GM21737 (cell line): Measurements from ENCODE around the gene FGF22.
"Not testable (repeated sequence)": the region's sequence is repeated elsewhere in the genome, so short reads cannot be mapped to it uniquely, and the experiment has no call there.

Source experiments
- ATAC-seq: cut with Tn5 transposase; IDR thresholded peaks from one replicate; pipeline ENCODE4 v1.9.1; 2021; ENCODE audit warnings: mild to moderate bottlenecking, moderate library complexity; ENCODE audit not compliant: unreplicated experiment

FGF22 gene

GRCh38 chr19:657611-658010 is 17.9 kb downstream of the FGF22 start:
- ATAC-seq, result no peak

DNA sequence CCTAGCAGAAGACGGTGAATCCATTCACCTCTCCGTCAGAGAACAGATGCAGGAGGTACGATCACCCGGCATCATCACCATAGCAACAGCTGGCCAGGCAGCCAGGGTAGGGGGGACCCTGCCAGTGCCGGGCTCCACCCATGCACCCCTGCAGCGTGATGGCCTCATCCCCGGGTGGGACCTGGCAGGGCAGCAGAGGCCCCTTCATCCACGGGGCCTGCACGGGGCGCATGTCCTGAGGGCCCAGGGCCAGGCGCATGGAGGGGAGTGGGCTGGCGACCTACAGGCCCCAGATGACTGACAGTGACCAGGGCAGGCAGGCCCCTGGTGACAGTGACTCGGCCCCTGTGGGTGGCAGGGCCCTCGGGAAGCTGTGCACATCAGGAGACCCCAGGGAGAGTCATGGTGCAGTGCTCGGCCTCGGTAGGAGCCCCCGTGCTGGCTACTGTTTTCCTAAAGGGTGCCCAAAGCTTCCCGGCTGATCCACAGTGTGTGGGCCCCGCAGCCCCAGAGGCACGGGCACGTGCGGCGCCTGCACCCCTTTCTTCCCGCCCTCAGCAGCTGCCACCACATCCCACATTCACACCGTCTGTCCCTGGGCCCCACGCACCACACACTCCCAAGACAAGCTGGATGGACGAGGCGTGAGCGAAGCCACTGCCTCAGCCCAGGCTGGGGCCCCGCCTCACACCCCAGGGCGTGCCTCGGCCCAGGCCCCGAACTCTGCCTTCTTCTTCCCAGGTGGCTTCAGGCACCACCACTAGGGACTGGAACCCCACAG is 18.6 kb downstream of the FGF22 start:
- no peak for ATAC-seq

GRCh38 chr19:658916-659839 is 19.5 kb downstream of the FGF22 start:
- no peak for ATAC-seq

GRCh38 chr19:660793-661426 is 21.2 kb downstream of the FGF22 start:
- ATAC-seq, result no peak

DNA sequence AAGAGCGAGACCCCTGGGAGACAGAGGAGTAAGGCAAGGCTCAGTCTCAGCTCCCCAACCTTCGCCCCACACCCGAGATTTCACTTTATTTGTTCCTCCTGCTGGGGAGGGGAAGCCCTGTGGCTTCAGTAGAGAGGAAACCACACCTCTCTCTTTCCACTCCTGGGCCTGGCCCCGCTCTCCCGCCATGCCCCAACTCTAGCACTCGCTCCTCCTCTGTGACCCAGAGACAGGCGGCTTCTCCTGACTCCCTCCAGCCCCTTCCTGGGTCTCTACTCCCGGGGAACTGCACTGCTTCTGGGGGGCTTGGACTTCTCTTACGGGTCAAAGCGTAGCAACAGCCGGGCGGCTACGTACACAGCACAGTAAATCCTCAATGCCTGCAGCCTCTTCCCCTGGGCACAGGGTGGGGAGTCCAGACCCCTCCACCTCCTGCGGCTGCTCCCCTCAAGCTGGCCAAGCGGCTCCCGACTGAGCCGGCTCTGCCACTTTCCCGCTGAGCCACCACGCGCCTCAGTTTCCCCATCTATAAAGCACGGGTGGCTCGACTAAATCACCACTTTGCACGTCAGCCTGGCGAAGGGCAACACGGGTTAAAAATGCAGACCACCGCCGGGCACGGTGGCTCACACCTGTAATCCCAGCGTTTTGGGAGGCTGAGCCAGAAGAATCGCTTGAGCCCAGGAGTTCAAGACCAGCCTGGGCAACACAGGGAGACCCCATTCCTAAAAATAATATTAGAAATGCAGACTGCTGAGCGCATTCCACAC is 21.9 kb downstream of the FGF22 start:
- no peak for ATAC-seq

DNA sequence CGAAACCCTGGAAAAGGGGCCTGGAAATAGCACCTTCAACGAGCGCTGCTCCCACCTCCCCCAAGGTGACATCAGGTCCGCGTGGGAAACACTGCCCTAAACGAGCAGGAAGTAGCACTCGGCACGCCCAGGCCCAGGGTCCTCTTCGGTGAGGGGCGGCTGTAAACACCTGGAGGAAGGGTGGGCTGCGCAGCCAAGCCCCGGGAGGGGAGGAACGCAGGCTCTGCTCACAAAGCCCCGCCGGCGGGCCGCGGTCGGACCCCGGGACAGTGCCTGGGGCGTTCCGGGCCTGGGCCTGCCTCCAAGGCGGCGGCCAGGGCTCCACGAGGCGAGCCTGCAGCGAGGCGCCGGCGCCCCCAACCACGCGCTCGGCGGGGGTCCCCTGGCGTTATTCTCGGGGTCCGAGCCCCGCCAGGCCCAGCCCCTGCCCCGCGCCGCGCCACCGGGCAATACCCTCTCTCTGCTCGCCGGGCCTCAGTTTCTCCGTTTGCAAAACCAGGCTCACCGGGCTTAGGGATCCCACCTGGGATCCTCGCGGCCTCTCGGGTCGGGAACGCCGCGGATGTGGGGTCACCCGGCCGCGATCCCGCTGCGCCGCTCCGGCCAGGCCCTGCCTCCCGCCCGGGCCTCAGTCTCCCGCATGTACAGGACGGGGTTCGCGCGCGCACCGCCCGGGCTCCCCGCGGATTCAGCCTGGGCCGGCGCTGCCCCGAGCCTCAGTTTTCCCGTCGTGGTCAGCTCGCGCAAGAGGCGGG is 22.7 kb downstream of the FGF22 start:
- peak; percentile 19 for ATAC-seq

DNA sequence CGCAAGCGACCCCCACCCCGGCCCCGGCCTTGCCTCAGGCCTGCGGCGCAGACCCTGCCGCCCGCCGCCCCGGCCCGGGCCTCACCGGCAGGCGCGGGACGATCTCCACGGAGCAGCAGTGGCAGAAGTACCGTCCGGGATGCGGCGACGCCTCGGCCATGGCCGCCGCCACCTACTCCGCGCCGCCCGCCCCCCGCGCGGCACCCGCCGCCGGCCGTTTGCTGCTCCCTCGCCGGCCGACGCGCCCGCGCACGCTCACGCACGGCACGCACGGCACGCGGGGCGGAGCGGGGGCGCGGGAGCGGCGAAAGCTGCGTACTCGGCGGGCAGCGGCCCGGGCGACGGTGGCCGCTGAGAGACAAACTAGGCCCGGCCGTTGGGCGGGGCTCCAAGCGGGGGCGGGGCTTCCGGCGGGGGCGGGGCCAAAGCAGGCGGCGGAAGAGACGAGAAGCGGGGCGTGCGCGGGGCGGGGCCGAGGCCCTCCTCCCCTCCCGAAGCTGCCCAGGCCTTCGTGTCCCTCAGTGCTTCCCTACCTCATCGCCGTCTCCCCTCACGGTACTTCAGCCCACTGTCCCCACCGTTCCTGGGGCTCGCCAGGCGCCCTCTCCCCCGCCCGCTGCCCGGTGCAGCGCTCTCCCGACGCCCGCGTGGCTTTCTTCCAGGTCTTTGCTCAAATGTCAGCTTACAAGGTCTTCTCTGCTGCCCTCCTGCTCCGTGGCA is 23.4 kb downstream of the FGF22 start, which contains the start of gene RNF126:
RNF126 (minus strand) TSS at position 253 of the 720 bp plus-strand sequence; CDS start at position 160, 93 bp downstream.
- ATAC-seq, result peak; percentile 54

DNA sequence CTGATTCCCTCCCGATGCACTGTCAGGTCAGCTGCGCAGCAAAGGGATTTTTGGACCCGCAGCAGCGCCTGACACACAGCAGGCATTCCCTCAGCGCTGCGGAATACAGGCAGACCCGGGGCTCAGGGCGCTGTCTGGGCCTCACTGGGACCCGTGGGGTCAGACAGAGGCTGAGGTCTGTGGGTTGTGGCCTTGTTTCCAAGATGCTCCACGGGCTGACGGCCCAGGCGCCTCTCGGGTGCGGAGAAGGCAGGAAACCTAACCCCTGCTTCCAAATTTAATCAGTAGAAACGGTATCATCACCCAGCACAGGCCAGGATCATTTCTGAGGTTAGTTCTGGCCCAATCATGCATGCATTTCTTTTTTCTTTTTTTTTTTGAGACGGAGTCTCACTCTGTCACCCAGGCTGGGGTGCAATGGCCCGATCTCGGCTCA is 24.0 kb downstream of the FGF22 start:
- ATAC-seq, result no peak

GRCh38 chr19:664913-665443 is 25.3 kb downstream of the FGF22 start:
- no peak for ATAC-seq

DNA sequence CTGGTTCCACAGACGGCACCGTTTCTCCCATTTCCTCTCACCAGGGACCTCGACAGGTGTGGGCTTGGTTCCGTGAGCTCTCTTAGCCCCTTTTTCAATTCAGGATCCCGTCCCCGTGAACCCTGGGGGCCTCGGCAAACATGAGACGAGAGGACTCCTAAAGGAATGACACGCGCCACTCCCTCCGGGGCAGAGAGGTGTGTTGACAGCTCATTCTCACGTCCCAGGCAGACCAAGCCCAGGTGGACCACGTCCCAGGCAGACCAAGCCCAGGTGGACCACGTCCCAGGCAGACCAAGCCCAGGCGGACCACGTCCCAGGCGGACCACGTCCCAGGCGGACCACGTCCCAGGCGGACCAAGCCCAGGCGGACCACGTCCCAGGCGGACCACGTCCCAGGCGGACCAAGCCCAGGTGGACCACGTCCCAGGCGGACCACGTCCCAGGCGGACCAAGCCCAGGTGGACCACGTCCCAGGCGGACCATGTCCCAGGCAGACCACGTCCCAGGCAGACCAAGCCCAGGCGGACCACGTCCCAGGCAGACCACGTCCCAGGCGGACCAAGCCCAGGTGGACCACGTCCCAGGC is 27.4 kb downstream of the FGF22 start:
- ATAC-seq, result not testable (repeated sequence)

GRCh38 chr19:668675-669434 is 29.2 kb downstream of the FGF22 start:
- ATAC-seq, result not testable (repeated sequence)

DNA sequence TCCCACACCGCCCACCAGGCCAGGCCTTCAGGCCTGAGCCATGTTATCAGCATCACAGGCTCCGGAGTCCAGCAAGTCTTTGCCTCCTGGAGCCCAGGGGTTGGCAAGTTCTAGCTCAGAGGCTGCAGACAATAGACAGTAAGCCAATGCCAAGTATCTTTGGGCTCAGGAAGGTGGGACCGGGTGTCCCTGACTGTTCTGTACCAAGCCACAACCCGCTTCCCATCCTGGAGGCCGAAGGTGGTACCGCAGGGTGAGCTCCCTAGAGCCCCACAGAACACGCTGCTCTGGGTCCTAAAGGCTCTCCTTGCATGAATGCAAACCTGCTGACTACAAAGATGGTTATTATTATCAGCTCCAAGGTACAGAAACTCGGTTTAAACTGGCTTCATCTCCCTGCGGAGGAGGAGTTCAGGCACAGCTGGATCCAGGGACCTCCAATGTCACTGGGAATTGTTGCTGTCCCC is 31.0 kb downstream of the FGF22 start:
- no peak for ATAC-seq

- no peak for ATAC-seq
Measured at GRCh38 chr19:674282-675151, 34.8 kb downstream of the FGF22 start.

- no peak for ATAC-seq
Measured at GRCh38 chr19:676007-676338, 36.3 kb downstream of the FGF22 start.

- no peak for ATAC-seq
Measured at GRCh38 chr19:676339-677105, 36.8 kb downstream of the FGF22 start, which contains the start of gene FSTL3. TSS of gene FSTL3 (plus strand) at chr19:676392. CDS start at chr19:676424, 32 bp downstream.

GRCh38 chr19:677201-677600 is 37.5 kb downstream of the FGF22 start:
- no peak for ATAC-seq
